Stimulated activated CD8-positive, alpha-beta memory T cell treated with anti-CD3 and anti-CD28 coated beads, Interleukin-2, amount 100 ng/mL, for 1 hour (primary cell): ENCODE data around the gene PALD1.
"Not testable (repeated sequence)": the region's sequence is repeated elsewhere in the genome, so short reads cannot be mapped to it uniquely, and the experiment has no call there.

ENCODE experiments used
- DNase-seq, 2 donors: peaks; one replicate each; pipeline ENCODE4 v3.0.0-alpha.2; 2020; ENCODE audit warnings: low read depth in 2 of 2

The PALD1 gene

GRCh38 chr10:70571236-70571635 is 92.7 kb downstream of the PALD1 start:
- no peak for DNase-seq

GRCh38 chr10:70571636-70572439 is 93.3 kb downstream of the PALD1 start:
- DNase-seq: no peak

- no peak for DNase-seq
Observed at GRCh38 chr10:70573599-70574506, 95.3 kb downstream of the PALD1 start.

GRCh38 chr10:70575486-70575873 is 96.9 kb downstream of the PALD1 start:
- DNase-seq: no peak

- no peak for DNase-seq
Observed at GRCh38 chr10:70575874-70576802, 97.6 kb downstream of the PALD1 start.

- DNase-seq: no peak
Observed at GRCh38 chr10:70576803-70577517, 98.4 kb downstream of the PALD1 start.

- peak; percentile 42 to 56 for DNase-seq
Observed at GRCh38 chr10:70578371-70578947, 99.9 kb downstream of the PALD1 start.

- no peak for DNase-seq
Observed at GRCh38 chr10:70579234-70580002, 100.9 kb downstream of the PALD1 start.

- DNase-seq: not testable (repeated sequence)
Observed at GRCh38 chr10:70581176-70581575, 102.6 kb downstream of the PALD1 start.

GRCh38 chr10:70582793-70583668 is 104.5 kb downstream of the PALD1 start:
- no peak for DNase-seq

- no peak for DNase-seq
Observed at GRCh38 chr10:70583669-70584037, 105.1 kb downstream of the PALD1 start.

GRCh38 chr10:70584366-70584765 is 105.8 kb downstream of the PALD1 start:
- DNase-seq: no peak

- no peak for DNase-seq
Observed at GRCh38 chr10:70584909-70585544, 106.5 kb downstream of the PALD1 start.

GRCh38 chr10:70585578-70586169 is 107.1 kb downstream of the PALD1 start:
- DNase-seq: no peak

- no peak for DNase-seq
Observed at GRCh38 chr10:70586348-70586930, 107.9 kb downstream of the PALD1 start.

- DNase-seq: no peak
Observed at GRCh38 chr10:70587045-70587658, 108.6 kb downstream of the PALD1 start.

- DNase-seq: no peak
Observed at GRCh38 chr10:70588255-70588654, 109.7 kb downstream of the PALD1 start.
